HepG2 (cell line): ENCODE measurements around the gene HRC. TPM values are rescaled to one million over a fixed set of nuclear protein-coding genes. Genes with fewer than 3 reads are reported as not detected.

Experiments used
- ADNP ChIP-seq: sonication (generic); formaldehyde crosslinking; IDR thresholded peaks from 2 replicates; pipeline ENCODE4 v1.4.0; 2020; ENCODE audit warnings: missing genetic modification reagents
- EHMT2 ChIP-seq: fragments of 200-600 bp; sonication (generic); IDR thresholded peaks from 2 replicates; pipeline ENCODE4 v1.7.0; 2017; ENCODE audit warnings: antibody characterized with exemption, low read depth, low read length, borderline replicate concordance
- HNF4A ChIP-seq: sonication (generic); formaldehyde crosslinking; IDR thresholded peaks from 2 replicates; pipeline ENCODE4 v1.4.0; 2020; ENCODE audit warnings: missing genetic modification reagents
- IRF2 ChIP-seq: IDR thresholded peaks from 2 replicates; pipeline ENCODE4 v1.6.1; 2018; ENCODE audit warnings: missing genetic modification reagents, missing compliant biosample characterization
- LCORL ChIP-seq, 2 experiments: fragments of 450-650 bp in 1 of 2; sonication (generic) in 1 of 2; formaldehyde crosslinking in 1 of 2; IDR thresholded peaks; 2 replicates each; pipeline versions ENCODE4 v1.5.0 to v1.6.1; 2017 to 2020; ENCODE audit warnings: antibody characterized with exemption in 1 of 2, missing genetic modification reagents in 1 of 2
- NFAT5 ChIP-seq: sonication (generic); formaldehyde crosslinking; IDR thresholded peaks from 2 replicates; pipeline ENCODE4 v1.4.0; 2020; ENCODE audit warnings: missing genetic modification reagents
- PRMT3 ChIP-seq: sonication (generic); formaldehyde crosslinking; IDR thresholded peaks from 2 replicates; pipeline ENCODE4 v1.8.1; 2022; ENCODE audit warnings: low read depth, mild to moderate bottlenecking, moderate library complexity, missing genetic modification reagents, borderline replicate concordance
- SP140L ChIP-seq: sonication (generic); formaldehyde crosslinking; IDR thresholded peaks from 2 replicates; pipeline ENCODE4 v1.4.0; 2020; ENCODE audit warnings: missing genetic modification reagents, borderline replicate concordance
- TERF1 ChIP-seq: sonication (generic); formaldehyde crosslinking; IDR thresholded peaks from 2 replicates; pipeline ENCODE4 v1.8.0; 2022; ENCODE audit warnings: mild to moderate bottlenecking, missing genetic modification reagents, moderate library complexity
- ZBTB43 ChIP-seq: sonication (generic); formaldehyde crosslinking; conservative IDR thresholded peaks from 2 replicates; pipeline ENCODE4 v1.4.0; 2020; ENCODE audit warnings: missing genetic modification reagents
- ZNF260 ChIP-seq: sonication (generic); formaldehyde crosslinking; IDR thresholded peaks from 2 replicates; pipeline ENCODE4 v1.4.0; 2020; ENCODE audit warnings: missing genetic modification reagents, low read depth, mild to moderate bottlenecking, borderline replicate concordance
- ZNF383 ChIP-seq: sonication (generic); formaldehyde crosslinking; IDR thresholded peaks from 2 replicates; pipeline ENCODE4 v1.4.0; 2020; ENCODE audit warnings: missing genetic modification reagents, mild to moderate bottlenecking, borderline replicate concordance
- ZNF510 ChIP-seq: sonication (generic); formaldehyde crosslinking; IDR thresholded peaks from 2 replicates; pipeline ENCODE4 v1.4.0; 2020; ENCODE audit warnings: low read depth, mild to moderate bottlenecking, missing genetic modification reagents
- ZNF724P ChIP-seq: sonication (generic); formaldehyde crosslinking; IDR thresholded peaks from 2 replicates; pipeline ENCODE4 v1.8.0; 2022; ENCODE audit warnings: missing genetic modification reagents, borderline replicate concordance
- ZNF841 ChIP-seq: sonication (generic); formaldehyde crosslinking; IDR thresholded peaks from 2 replicates; pipeline ENCODE4 v1.8.1; 2023; ENCODE audit warnings: missing genetic modification reagents, borderline replicate concordance
- ZSCAN25 ChIP-seq: sonication (generic); formaldehyde crosslinking; IDR thresholded peaks from 2 replicates; pipeline ENCODE4 v1.8.0; 2022; ENCODE audit warnings: mild to moderate bottlenecking, missing genetic modification reagents
- polyA plus RNA-seq, 8 experiments: library from polyadenylated mRNA; depleted of rRNA in 3 of 8; stranded (reverse) in 7 of 8; unstranded in 1 of 8; fragments of >200 nt; fragmentation: Illumina TruSeq in 4 of 8; extraction: Trizol in 4 of 8; gene quantifications; 2 replicates each; pipeline versions ENCODE4 v1.2.1 to v1.2.3, GENCODE V29; 2011 to 2016; ENCODE audit warnings: low read depth in 4 of 8, missing spikeins in 1 of 8, mixed read lengths in 1 of 8; ENCODE audit not compliant: insufficient read depth in 1 of 8
- total RNA-seq, 5 experiments: library from RNA; depleted of rRNA; stranded (reverse); fragments of >200 nt; fragmentation: Illumina TruSeq; extraction: Trizol; gene quantifications; 2 replicates each; pipeline ENCODE4 v1.2.3, GENCODE V29; 2016; ENCODE audit warnings: low read depth in 1 of 5

HRC gene
- total and polyA plus RNA-seq, 2 of the 13 experiments (the other 11 are each of a cell fraction or from before 2014, with no cell fraction given), result 3.6 to 15.4 TPM

- TF ChIP-seq NFAT5 (CRISPR knock-in tag) (peak; percentile 74; the same call in 1 of the 2 replicates), TERF1 (no peak), ZNF510 (CRISPR knock-in tag) (peak; percentile 91), ZNF260 (CRISPR knock-in tag) (no peak), HNF4A (no peak; the same call in none of the 2 replicates), LCORL (IDR thresholded peaks at IDR 0.05) (no peak), LCORL (CRISPR knock-in tag; IDR thresholded peaks at IDR 0.05) (no peak), SP140L (no peak), ZNF383 (CRISPR knock-in tag) (no peak), IRF2 (CRISPR knock-in tag) (peak; percentile 42), ADNP (CRISPR knock-in tag) (no peak), ZSCAN25 (CRISPR knock-in tag) (peak; percentile 95), EHMT2 (no peak), ZNF841 (no peak), PRMT3 (no peak; the same call in 1 of the 2 replicates), ZNF724P (CRISPR knock-in tag) (no peak), ZBTB43 (CRISPR knock-in tag) (no peak)
Observed at GRCh38 chr19:49118565-49119410, 36.4 kb downstream of the HRC start, which contains the start of gene C19orf73 (continued).
